H1 (cell line): Measurements from ENCODE around the gene RGS2. TPM values are rescaled to one million over a fixed set of nuclear protein-coding genes. Genes with fewer than 3 reads are reported as not detected.

Source experiments
- EP300 ChIP-seq, 2 experiments: IDR thresholded peaks; 1 replicate in 1 of 2; 2 replicates in 1 of 2; pipeline ENCODE4 v1.6.1; 2011 to 2012; ENCODE audit warnings: low read depth in 2 of 2, low read length in 2 of 2, mild to moderate bottlenecking in 2 of 2, borderline replicate concordance in 1 of 2, inconsistent platforms in 1 of 2, moderate library complexity in 1 of 2
- RAD21 ChIP-seq, 2 experiments: IDR thresholded peaks in 1 of 2; conservative IDR thresholded peaks in 1 of 2; 2 replicates each; pipeline ENCODE4 v1.6.1; 2011; ENCODE audit warnings: low read depth in 2 of 2, low read length in 2 of 2, improper control_type of control experiment in 1 of 2, inconsistent platforms in 1 of 2, mild to moderate bottlenecking in 1 of 2, moderate library complexity in 1 of 2
- TBP ChIP-seq: IDR thresholded peaks from 2 replicates; pipeline ENCODE4 v1.6.1; 2011; ENCODE audit warnings: low read depth, low read length, improper control_type of control experiment
- ZNF274 ChIP-seq: IDR thresholded peaks from 2 replicates; pipeline ENCODE4 v1.7.0; 2012; ENCODE audit warnings: low read length, borderline replicate concordance; ENCODE audit errors: extremely low read depth
- polyA plus RNA-seq, 7 experiments: library from polyadenylated mRNA; depleted of rRNA in 3 of 7; stranded (reverse) in 5 of 7; unstranded in 2 of 7; fragments of >200 nt in 5 of 7; fragments of 200-250 nt in 2 of 7; gene quantifications; 1 replicate in 5 of 7; 2 replicates in 1 of 7; 4 replicates in 1 of 7; pipeline versions ENCODE4 v1.2.1 to v1.2.3, GENCODE V29; 2011 to 2013; ENCODE audit warnings: missing spikeins in 2 of 7, mixed read lengths in 2 of 7
- total RNA-seq: library from RNA; stranded (reverse); fragmentation: NEBNext Ultra II Directional; extraction: Animal tissue kit (Norgen Biotek cat#: 25700); gene quantifications from 2 replicates; pipeline ENCODE4 v1.2.1, GENCODE V29; 2021

RGS2 gene
- total and polyA plus RNA-seq, 2 of the 8 experiments (the other 6 are each of a cell fraction or from before 2014, with no cell fraction given): 9.1 to 17.0 TPM

- no peak for TF ChIP-seq ZNF274
- no peak for TF ChIP-seq RAD21 (IDR thresholded peaks at IDR 0.05 in 1 of 2, conservative IDR thresholded peaks at IDR 0.05 in 1 of 2; ENCODE audit: low read depth in 2 of 2, low read length in 2 of 2)
- TF ChIP-seq EP300 (IDR thresholded peaks at IDR 0.05; ENCODE audit: borderline replicate concordance in 1 of 2, low read depth in 2 of 2, low read length in 2 of 2): no peak
- TF ChIP-seq TBP: no peak
- TF ChIP-seq, all 59 proteins: peak for 0
These were observed 45.6 kb upstream of the RGS2 start (continued) for GRCh38 chr1:192763243-192763642.
